Measurements from ENCODE around the gene GDI1. TPM values are rescaled to one million over a fixed set of nuclear protein-coding genes. Genes with fewer than 3 reads are reported as not detected.

Gene GDI1
- total RNA-seq, 6 experiments from 2014 or later: 144 to 154 (median 147) TPM

DNA sequence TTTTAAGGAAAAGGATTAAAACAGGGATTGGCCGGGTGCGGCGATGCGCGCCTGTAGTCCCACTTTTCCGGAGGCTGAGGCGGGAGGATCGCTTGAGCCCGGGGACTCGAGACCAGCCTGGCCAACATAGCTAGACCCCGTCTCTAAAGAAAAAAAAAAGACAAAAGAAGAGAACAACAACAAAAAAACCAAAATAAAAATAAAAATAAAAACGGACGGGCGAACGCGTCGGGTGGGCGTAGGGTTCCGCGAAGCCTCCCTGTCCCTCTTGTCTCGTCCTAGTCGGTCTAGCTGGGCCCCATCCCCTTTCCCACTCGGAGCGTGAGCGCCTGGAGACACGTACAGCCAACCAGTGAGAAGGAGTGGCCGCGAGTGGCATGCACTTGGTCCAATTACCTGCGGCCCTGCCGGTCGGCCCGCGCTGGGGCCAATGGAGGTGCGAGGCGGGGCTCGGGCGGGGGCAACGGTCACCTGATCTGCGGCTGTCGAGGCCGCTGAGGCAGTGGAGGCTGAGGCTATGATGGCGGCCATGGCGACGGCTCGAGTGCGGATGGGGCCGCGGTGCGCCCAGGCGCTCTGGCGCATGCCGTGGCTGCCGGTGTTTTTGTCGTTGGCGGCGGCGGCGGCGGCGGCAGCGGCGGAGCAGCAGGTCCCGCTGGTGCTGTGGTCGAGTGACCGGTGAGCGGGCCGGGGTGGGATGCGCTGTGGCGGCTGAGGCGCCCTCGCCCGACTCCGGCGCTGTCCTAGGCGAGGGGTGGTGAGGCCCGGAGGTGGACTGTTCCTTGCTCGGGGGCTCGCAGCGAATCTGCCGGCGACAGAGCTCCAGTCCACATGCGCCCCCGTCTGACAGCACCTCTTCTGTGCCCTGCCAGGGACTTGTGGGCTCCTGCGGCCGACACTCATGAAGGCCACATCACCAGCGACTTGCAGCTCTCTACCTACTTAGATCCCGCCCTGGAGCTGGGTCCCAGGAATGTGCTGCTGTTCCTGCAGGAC is 8.5 kb upstream of the GDI1 start, which contains the start of gene ATP6AP1:
ATP6AP1 (plus strand) TSS at position 502 of the 996 bp plus-strand sequence; CDS start at position 518, 16 bp downstream.
- H3K36me3 Mint-ChIP-seq (ENCODE audit: low read depth): no peaks in the 10 kb centered on the region
- TF ChIP-seq, protein P1, sequence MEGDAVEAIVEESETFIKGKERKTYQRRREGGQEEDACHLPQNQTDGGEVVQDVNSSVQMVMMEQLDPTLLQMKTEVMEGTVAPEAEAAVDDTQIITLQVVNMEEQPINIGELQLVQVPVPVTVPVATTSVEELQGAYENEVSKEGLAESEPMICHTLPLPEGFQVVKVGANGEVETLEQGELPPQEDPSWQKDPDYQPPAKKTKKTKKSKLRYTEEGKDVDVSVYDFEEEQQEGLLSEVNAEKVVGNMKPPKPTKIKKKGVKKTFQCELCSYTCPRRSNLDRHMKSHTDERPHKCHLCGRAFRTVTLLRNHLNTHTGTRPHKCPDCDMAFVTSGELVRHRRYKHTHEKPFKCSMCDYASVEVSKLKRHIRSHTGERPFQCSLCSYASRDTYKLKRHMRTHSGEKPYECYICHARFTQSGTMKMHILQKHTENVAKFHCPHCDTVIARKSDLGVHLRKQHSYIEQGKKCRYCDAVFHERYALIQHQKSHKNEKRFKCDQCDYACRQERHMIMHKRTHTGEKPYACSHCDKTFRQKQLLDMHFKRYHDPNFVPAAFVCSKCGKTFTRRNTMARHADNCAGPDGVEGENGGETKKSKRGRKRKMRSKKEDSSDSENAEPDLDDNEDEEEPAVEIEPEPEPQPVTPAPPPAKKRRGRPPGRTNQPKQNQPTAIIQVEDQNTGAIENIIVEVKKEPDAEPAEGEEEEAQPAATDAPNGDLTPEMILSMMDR (IDR thresholded peaks at IDR 0.05): no peak; the same call in 1 of the 2 replicates
- peaks cover 18% of the 10 kb centered on the region for H3K4me1 Mint-ChIP-seq (ENCODE audit: low read depth)
- DNase-seq: peak; percentile 92
- no peaks in the 10 kb centered on the region for H3K9me3 Mint-ChIP-seq
- peaks cover 3% of the 10 kb centered on the region for H3K27me3 Mint-ChIP-seq (ENCODE audit: insufficient read depth)
- H3K27ac Mint-ChIP-seq: peak within 1 kb of the TSS; percentile 36
- peak within 1 kb of the TSS; percentile 87 for H3K4me3 Mint-ChIP-seq

DNA sequence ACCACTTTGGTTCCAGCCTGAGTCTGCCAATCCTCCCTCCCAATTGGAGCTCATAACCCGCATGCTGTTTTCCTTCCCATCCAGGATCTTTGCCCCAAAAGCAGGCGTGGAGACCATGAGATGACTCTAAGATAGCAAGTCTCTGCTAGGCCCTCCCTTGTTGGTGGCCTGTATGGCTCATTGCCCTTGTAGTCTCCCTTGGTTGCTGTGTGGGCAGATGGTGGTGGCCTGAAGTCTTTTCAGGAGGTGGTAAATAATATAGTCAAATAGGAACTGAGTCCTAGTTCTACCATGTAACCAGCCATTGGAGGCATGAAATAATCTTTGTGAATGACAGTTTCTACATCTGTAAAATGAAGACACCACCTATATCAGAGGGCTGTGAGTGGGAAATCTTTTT is 7.2 kb upstream of the GDI1 start:
- no peak for DNase-seq
- H3K4me1 Mint-ChIP-seq (ENCODE audit: low read depth): peaks cover 18% of the 10 kb centered on the region
- H3K36me3 Mint-ChIP-seq (ENCODE audit: low read depth): no peaks in the 10 kb centered on the region
- H3K9me3 Mint-ChIP-seq: no peaks in the 10 kb centered on the region
- H3K27me3 Mint-ChIP-seq (ENCODE audit: insufficient read depth): peaks cover 3% of the 10 kb centered on the region
- TF ChIP-seq, protein P1 (IDR thresholded peaks at IDR 0.05): no peak
- peak overlapping the region; percentile 21; the same call in 1 of the 2 replicates for H3K27ac Mint-ChIP-seq
- peak overlapping the region; percentile 87 for H3K4me3 Mint-ChIP-seq

DNA sequence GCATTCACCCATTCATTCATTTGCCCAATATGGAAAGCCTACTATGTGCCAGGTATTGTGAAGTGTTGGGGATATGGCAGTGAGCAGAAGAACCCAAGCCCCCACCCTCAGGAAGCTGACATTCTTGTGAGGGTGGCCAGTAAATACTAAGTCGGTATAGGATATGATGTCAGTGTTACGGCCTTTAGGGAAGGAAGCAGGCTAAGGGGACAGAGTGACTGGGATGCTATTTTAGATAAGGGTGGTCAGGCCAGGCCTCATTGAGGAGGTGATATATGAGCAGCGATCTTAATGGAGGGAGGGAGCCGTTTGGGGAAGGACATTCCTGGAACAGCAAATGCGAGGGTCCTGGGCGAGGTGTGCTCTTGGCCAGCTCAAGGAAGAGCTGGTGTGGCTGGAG is 6.5 kb upstream of the GDI1 start:
- no peak overlapping the region for H3K27ac Mint-ChIP-seq
- peaks cover 18% of the 10 kb centered on the region for H3K4me1 Mint-ChIP-seq (ENCODE audit: low read depth)
- peak overlapping the region; percentile 4; the same call in 1 of the 2 replicates for H3K4me3 Mint-ChIP-seq
- H3K36me3 Mint-ChIP-seq (ENCODE audit: low read depth): no peaks in the 10 kb centered on the region
- peaks cover 3% of the 10 kb centered on the region for H3K27me3 Mint-ChIP-seq (ENCODE audit: insufficient read depth)
- no peak for DNase-seq
- TF ChIP-seq, protein P1 (IDR thresholded peaks at IDR 0.05): no peak
- no peaks in the 10 kb centered on the region for H3K9me3 Mint-ChIP-seq

DNA sequence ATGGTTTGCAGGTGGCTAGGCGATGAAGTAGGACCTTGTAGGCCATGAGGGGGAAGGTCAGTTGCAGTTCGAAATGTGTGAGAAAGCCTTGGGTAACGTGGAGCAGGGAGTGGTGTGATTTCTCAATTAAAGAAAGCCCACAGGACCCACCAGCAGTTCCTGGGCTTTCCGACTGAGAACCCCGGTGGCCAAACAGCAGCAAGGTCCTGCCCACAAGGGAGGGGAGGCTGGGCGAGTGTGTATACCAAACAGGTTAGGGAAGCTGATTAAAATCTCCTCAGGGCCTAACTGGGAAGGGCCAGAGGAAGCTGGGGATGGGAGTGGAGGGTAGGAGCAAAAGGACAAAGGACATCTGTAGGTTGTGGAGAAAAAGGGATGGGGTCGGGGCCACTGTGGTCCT is 6.0 kb upstream of the GDI1 start:
- peaks cover 18% of the 10 kb centered on the region for H3K4me1 Mint-ChIP-seq (ENCODE audit: low read depth)
- H3K4me3 Mint-ChIP-seq: peak overlapping the region; percentile 4; the same call in 1 of the 2 replicates
- no peak overlapping the region for H3K27ac Mint-ChIP-seq
- DNase-seq: no peak
- H3K9me3 Mint-ChIP-seq: no peaks in the 10 kb centered on the region
- peaks cover 3% of the 10 kb centered on the region for H3K27me3 Mint-ChIP-seq (ENCODE audit: insufficient read depth)
- H3K36me3 Mint-ChIP-seq (ENCODE audit: low read depth): no peaks in the 10 kb centered on the region
- TF ChIP-seq, protein P1 (IDR thresholded peaks at IDR 0.05): no peak

DNA sequence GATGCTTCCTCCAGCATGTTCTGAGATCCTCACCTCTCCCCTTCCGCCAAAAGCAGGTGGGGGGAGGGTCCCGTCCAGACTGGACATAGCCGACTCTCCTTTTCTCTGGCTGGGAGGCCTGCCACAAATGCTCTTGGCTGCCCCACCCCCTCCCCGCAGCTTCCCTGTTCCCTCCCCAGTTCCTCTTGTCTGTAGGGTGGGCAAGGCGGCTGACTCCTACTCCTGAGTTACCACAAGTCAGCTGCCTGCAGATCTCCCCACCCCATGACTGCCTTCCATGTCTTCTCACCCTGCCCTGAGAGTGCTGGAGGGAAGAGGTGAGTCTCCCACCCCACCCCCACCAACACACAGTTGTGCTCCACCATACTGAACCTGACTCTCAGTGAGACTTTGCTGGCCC is 5.6 kb upstream of the GDI1 start:
- H3K36me3 Mint-ChIP-seq (ENCODE audit: low read depth): no peaks in the 10 kb centered on the region

More for the DNA sequence above, 5.6 kb upstream of the GDI1 start:
- Mint-ChIP-seq H3K4me3 (no peak overlapping the region), H3K27me3 (ENCODE audit: insufficient read depth) (peaks cover 3% of the 10 kb centered on the region), H3K9me3 (no peaks in the 10 kb centered on the region), H3K4me1 (ENCODE audit: low read depth) (peaks cover 21% of the 10 kb centered on the region), H3K27ac (no peak overlapping the region)
- TF ChIP-seq, protein P1 (IDR thresholded peaks at IDR 0.05): no peak
- no peak for DNase-seq

Data from HFFc6 (cell line).